ENCODE results near the gene GJD2.

Gene GJD2

DNA sequence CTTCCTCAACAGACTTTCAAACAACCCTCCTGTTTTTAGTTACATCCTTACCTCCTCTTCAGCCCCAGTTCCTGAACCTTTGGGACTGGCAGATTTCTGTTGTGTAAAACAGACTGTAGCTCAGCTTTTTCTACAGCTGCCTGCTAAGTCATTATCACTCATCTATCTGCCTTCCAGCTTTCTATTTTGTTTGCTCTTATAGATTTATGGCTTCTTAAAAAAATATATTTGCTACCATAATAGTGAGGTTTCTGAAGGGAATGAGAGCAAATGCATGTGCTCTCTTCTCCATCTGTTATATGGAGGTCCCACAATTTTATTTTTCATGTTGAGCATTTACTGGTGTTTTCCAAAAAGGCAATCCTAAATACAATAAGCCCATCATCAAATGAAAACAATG, 18.2 kb upstream of the GJD2 start:
- DNase-seq (ENCODE audit: low read depth), result no peak

- DNase-seq (ENCODE audit: low read depth), result no peak
These were observed 17.5 kb upstream of the GJD2 start for GRCh38 chr15:34772312-34772711.

DNA sequence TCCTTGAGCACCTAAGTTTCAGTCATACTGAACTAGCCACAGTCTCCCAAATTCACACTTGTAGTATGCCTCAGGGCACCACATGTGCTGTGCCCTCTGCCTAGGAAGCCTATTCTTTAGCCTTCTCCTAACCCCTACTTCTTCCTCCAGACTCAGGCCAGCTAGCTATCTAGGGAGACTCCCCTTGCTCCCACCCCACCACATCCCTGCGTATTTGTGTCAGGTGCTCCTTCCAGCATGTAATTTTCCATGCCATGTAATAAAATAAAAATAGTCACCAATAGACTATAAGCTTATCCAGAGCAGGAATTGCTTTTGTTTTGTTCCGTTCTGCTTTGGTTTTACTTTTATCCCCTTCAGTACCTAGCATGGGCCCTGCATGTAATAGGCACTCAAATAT, 14.9 kb upstream of the GJD2 start:
- no peak for DNase-seq (ENCODE audit: low read depth)

DNA sequence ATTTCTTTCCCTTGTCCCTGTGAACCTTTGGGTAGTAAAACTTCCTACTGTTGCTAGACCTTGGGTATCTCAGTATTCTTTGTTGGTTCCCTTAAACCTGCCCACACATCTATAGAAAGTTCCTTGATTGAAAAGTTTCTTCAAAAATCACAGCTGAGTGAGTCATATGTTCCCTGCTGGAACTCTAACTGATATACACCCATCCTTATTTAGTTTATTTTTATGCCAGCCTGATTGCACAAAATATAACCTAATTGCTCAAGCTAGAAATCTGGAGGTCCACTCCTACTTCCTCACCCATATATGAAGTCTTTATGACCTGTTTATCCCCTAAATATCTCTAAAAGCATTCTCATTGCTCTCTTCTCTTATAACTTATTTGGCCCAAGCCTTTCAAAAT, 13.7 kb upstream of the GJD2 start:
- DNase-seq (ENCODE audit: low read depth), result no peak

GRCh38 chr15:34765741-34766140, 10.9 kb upstream of the GJD2 start:
- no peak for DNase-seq (ENCODE audit: low read depth)

DNA sequence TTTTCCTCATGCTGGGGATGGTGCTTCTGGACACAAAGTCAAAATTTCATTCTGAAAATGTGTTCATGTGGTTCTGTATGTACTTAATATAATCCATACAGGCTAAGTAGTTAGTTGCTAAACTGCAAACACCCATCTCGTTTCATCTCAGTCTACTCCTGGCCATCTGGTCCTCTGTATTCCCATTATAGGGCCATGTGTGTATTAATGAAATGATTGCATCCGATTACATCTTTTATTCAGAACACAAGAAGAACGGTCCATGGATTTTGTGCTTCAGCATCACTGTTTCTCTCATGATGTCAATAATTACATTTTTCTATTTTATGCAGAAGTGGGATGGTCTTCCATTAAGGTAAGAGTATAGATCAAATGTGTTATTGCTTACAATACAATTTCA, 6.1 kb upstream of the GJD2 start:
- no peak for DNase-seq (ENCODE audit: low read depth)

DNA sequence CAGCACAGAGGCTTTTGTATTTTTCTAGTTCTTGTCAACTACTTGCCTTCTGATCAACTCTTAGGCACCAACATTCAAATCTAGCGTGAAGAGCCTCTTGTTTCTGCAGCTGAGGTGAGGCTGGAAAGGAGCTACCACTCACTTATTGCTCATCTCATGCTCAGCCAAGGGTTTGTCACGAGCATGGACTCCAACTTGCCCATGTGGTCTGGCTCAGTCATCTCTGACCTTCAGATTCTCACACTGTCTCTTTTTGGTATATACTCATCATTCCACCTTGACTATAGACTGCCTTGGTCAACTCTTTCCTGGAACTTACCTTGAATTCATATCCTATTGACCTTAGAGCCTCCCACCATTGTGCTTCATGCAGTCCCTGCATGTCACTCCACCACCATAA, 5.2 kb upstream of the GJD2 start:
- no peak for DNase-seq (ENCODE audit: low read depth)

GRCh38 chr15:34759347-34759746, 4.5 kb upstream of the GJD2 start:
- DNase-seq (ENCODE audit: low read depth), result no peak

DNA sequence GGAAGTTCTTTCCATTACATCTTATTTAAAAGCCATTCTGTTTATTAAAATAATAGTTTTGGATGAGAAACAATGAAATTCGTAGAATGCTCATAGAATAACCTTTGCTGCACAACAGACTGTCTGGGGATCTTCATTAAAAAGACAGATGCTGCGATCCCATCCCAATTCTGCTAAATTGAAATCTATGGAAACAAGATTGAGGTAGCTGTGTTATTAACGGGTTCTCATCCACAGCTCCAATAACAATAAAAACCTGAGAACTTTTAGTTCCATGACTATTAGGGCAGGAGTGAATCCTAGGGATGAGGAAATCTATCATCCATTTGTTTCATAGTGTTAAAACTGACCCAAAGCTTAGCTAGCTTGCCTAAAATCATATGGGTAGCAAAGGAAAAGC, 2.5 kb upstream of the GJD2 start:
- DNase-seq (ENCODE audit: low read depth), result no peak

DNA sequence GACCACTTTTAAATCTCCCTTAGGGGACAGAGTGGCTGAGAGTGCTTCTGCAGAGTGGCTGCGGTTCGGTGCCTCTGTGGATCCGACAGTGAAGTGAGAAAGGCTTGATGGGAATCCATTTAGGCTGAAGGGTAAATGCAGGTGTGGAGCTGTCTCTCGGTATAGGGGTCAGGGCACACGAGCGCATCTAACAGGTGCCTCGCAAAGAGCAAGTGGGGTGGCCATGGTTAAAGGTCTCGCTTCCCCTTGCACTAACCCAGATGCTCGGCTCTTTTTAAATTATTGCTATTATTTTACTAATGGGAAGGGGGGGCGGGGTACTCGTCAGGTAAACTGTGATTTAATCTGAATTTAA, 598 bp upstream of the GJD2 start:
- DNase-seq (ENCODE audit: low read depth), result no peak

- no peak for DNase-seq (ENCODE audit: low read depth)
These were observed 612 bp downstream of the GJD2 start for GRCh38 chr15:34754171-34754601.

DNA sequence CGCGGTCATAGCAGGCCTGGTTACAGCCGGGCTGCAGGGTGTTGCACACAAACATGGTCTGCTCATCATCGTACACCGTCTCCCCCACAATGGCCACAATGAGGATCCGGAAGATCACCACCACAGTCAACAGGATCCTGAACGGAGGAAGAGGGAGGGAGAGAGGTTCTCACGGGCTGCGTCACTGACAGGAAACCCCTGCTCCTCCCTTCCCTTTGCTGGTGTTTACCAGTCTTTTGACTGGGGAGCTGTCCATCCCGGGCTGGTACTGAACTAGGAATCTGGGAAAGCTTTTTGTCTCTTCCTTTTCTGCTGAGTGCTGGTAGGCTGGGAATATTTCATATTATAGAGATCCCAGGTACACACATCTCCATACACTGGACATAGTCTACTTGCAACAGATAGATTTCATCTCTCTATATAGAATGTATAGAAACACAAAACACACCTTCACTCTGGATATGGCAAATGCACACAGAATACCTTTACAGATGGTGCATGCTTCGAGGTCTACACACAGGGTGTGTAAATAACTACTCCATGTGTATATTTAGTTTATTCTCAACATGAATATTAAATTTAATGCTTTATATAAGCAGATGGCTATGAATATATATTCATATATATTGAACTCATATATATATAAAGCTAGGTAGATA, 1.4 kb downstream of the GJD2 start:
- DNase-seq (ENCODE audit: low read depth), result no peak

GRCh38 chr15:34749691-34750090, 5.1 kb downstream of the GJD2 start:
- no peak for DNase-seq (ENCODE audit: low read depth)

- no peak for DNase-seq (ENCODE audit: low read depth)
These were observed 15.5 kb downstream of the GJD2 start for GRCh38 chr15:34739346-34739745.

DNA sequence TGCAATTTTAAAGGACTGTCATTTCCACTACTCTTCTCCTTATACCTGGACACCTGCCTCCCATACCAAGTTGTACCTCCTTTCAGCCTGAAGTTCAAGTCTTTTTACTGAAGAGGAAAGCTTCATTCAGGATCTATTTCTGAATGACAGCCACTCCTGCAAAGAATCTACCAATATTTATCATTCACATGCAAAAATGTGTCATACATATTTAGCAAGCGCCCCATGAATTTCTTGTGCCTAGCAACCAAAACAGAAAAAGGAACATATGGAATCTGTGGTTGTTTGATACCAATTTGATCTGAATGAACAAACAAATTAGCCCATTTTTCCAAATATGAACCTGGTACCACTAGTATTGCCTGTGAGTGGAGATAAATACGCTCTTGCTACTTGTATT, 16.8 kb downstream of the GJD2 start:
- no peak for DNase-seq (ENCODE audit: low read depth)

- DNase-seq (ENCODE audit: low read depth), result no peak
These were observed 17.3 kb downstream of the GJD2 start for GRCh38 chr15:34737477-34737876.

- DNase-seq (ENCODE audit: low read depth), result no peak
These were observed 20.5 kb downstream of the GJD2 start for GRCh38 chr15:34734303-34734702.

GRCh38 chr15:34733621-34734020, 21.2 kb downstream of the GJD2 start:
- DNase-seq (ENCODE audit: low read depth), result no peak

- no peak for DNase-seq (ENCODE audit: low read depth)
These were observed 22.4 kb downstream of the GJD2 start for GRCh38 chr15:34732430-34732829.

DNA sequence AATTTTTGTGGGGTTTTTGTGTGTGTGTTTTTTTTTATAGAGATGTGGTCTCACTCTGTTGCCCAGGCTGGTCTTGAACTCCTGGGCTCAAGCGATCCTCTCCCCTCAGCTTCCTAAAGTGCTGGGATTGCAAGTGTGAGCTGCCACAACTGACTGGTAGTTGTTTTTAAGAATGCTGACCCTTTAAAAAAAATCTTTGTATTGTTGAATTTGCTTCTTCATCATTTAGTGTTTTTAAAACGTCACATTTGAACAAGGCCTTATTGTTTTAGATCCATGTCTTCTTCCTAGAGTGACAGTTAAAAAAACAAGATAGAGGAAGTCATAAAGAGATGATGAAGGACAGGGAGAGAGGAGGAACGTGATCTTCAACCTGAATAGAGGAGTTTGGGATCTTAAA, 24.1 kb downstream of the GJD2 start:
- no peak for DNase-seq (ENCODE audit: low read depth)

DNA sequence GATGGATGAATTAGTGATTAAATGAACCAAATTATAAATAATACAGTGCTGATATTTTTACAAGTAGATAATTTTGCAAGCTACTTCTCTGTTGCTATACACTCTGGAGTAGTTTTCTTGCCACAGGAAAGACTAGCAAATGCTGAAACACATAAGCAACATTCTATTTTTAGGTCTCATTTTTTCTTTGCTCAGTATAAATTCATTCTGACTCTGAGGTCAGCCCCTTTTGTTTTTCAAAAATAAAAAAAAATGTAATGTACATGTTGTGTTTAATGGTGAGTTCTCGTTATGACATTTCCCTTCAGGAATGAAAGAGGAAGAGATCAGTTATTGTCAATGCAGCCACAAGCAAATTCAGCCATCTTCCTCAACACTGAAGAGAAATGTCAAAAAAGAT, 24.9 kb downstream of the GJD2 start:
- no peak for DNase-seq (ENCODE audit: low read depth)

- no peak for DNase-seq (ENCODE audit: low read depth)
These were observed 25.7 kb downstream of the GJD2 start for GRCh38 chr15:34729056-34729455.

GRCh38 chr15:34726406-34727100, 28.2 kb downstream of the GJD2 start:
- DNase-seq (ENCODE audit: low read depth), result no peak

DNA sequence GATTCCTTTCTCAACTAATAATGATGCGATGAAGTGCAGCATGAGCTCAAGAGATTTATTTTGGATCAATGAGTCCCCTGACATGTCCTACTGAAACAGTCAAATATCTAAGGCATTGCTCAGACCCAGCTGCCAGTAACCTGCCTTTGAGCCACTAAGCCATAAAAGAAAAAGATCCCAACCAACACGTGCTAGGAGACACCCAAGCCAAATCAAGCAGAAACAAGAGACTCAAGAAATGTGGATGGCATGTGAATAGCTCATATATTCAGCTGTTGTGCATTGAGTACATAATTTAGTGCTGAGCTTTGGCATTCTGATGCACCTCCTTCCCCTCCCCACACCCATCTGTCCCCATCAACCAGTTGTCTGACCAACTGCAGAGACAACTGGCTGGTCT, 29.2 kb downstream of the GJD2 start:
- no peak for DNase-seq (ENCODE audit: low read depth)

Data from activated gamma-delta T cell treated with anti-CD3 and anti-CD28 coated beads, Interleukin-2, amount 50 U/mL, for 16 hours (primary cell).